K562 (cell line): ENCODE measurements around the gene VEZF1. TPM values are rescaled to one million over a fixed set of nuclear protein-coding genes. Genes with fewer than 3 reads are reported as not detected.

Experiments used
- BHLHE40 ChIP-seq: IDR thresholded peaks from 2 replicates; pipeline ENCODE4 v1.6.1; 2011; ENCODE audit warnings: low read length, improper control_type of control experiment
- CBFA2T2 ChIP-seq: fragments of 450-650 bp; conservative IDR thresholded peaks from 2 replicates; pipeline ENCODE4 v1.6.1; 2017; ENCODE audit warnings: mild to moderate bottlenecking
- CBX2 ChIP-seq: fragments of 200-600 bp; sonication (generic); IDR thresholded peaks from one replicate; pipeline ENCODE4 v1.6.1; 2012; ENCODE audit warnings: mild to moderate bottlenecking, low read length, inconsistent platforms; ENCODE audit not compliant: insufficient read depth, poor library complexity, severe bottlenecking
- ETV1 ChIP-seq: fragments of 450-650 bp; conservative IDR thresholded peaks from 2 replicates; pipeline ENCODE4 v1.6.1; 2016; ENCODE audit warnings: missing genetic modification characterization, control low read depth, low read depth, missing compliant biosample characterization
- HMG20B ChIP-seq: fragments of 250-450 bp; sonication (Bioruptor Pico); IDR thresholded peaks from 2 replicates; pipeline ENCODE4 v1.5.0; 2021; ENCODE audit warnings: mild to moderate bottlenecking
- JUNB ChIP-seq: fragments of 450-650 bp; formaldehyde crosslinking; conservative IDR thresholded peaks from 2 replicates; pipeline ENCODE4 v1.4.0; 2020; ENCODE audit warnings: mild to moderate bottlenecking
- MYNN ChIP-seq, 2 experiments: sonication (generic); formaldehyde crosslinking in 1 of 2; IDR thresholded peaks; 2 replicates each; pipeline versions ENCODE4 v1.5.0 to v1.6.1; 2016 to 2020; ENCODE audit warnings: antibody characterized with exemption in 1 of 2, missing genetic modification reagents in 1 of 2
- SRSF1 ChIP-seq: fragments of 200-400 bp; formaldehyde crosslinking; IDR thresholded peaks from 2 replicates; pipeline ENCODE4 v1.6.1; 2017; ENCODE audit warnings: mild to moderate bottlenecking, low read depth, low read length, moderate library complexity
- STAG1 ChIP-seq: sonication (generic); formaldehyde crosslinking; IDR thresholded peaks from 2 replicates; pipeline ENCODE4 v1.5.0; 2020; ENCODE audit warnings: missing genetic modification reagents, borderline replicate concordance
- TRIM24 ChIP-seq, 2 experiments: fragments of 450-650 bp; IDR thresholded peaks; 2 replicates each; pipeline ENCODE4 v1.6.1; 2016
- ZFP1 ChIP-seq: fragments of 450-650 bp; formaldehyde crosslinking; IDR thresholded peaks from 2 replicates; pipeline ENCODE4 v1.4.0; 2020; ENCODE audit warnings: mild to moderate bottlenecking, mixed read lengths
- ZNF12 ChIP-seq: sonication (generic); formaldehyde crosslinking; IDR thresholded peaks from 2 replicates; pipeline ENCODE4 v1.4.0; 2020; ENCODE audit warnings: mild to moderate bottlenecking, missing genetic modification reagents
- ZNF407 ChIP-seq: fragments of 450-650 bp; IDR thresholded peaks from 2 replicates; pipeline ENCODE4 v1.6.1; 2016; ENCODE audit warnings: low read depth
- ZNF592 ChIP-seq: fragments of 450-650 bp; IDR thresholded peaks from 2 replicates; pipeline ENCODE4 v1.6.1; 2017; ENCODE audit warnings: antibody characterized with exemption, mild to moderate bottlenecking
- polyA plus RNA-seq, 8 experiments: library from polyadenylated mRNA; depleted of rRNA in 4 of 8; stranded (reverse) in 5 of 8; unstranded in 3 of 8; fragments of >200 nt; fragmentation: Nextera tagmentation in 2 of 8; fragmentation: Illumina TruSeq in 1 of 8; extraction: Ambion mirVana in 2 of 8; extraction: Trizol in 1 of 8; gene quantifications; 2 replicates each; pipeline versions ENCODE4 v1.2.1 to v1.2.3, GENCODE V29; 2011 to 2014; ENCODE audit warnings: inconsistent platforms in 1 of 8, missing spikeins in 1 of 8
- total RNA-seq, 7 experiments: library from RNA; depleted of rRNA in 6 of 7; stranded (reverse); fragments of >200 nt in 6 of 7; fragmentation: Illumina TruSeq in 2 of 7; extraction: Trizol in 2 of 7; gene quantifications; 2 replicates each; pipeline versions ENCODE4 v1.2.1 to v1.2.3, GENCODE V29; 2011 to 2021; ENCODE audit warnings: low replicate concordance in 1 of 7

The VEZF1 gene
- total and polyA plus RNA-seq, 9 of the 15 experiments (the other 6 are each of a cell fraction or from before 2014, with no cell fraction given), result 9.5 to 33.4 (median 22.1) TPM

- peak; percentile 90 for TF ChIP-seq ZNF407
- TF ChIP-seq MYNN (IDR thresholded peaks at IDR 0.05), result no peak
- TF ChIP-seq MYNN (CRISPR knock-in tag; IDR thresholded peaks at IDR 0.05), result no peak
- 0 out of 2 replicates have a peak, but pooled peaks have one; percentile 42 for TF ChIP-seq ZFP1 (CRISPR knock-in tag)
- peak; percentile 80 for TF ChIP-seq ETV1 (tag)
- peak; percentile 94 for TF ChIP-seq ZNF592
- peak; percentile 89 for TF ChIP-seq BHLHE40
- TF ChIP-seq STAG1 (CRISPR knock-in tag), result no peak; the same call in none of the 2 replicates
- TF ChIP-seq ZNF12 (CRISPR knock-in tag), result no peak; the same call in 1 of the 2 replicates
- 0 out of 2 replicates have a peak, but pooled peaks have one; percentile 73 for TF ChIP-seq SRSF1
- no peak for TF ChIP-seq JUNB (CRISPR knock-in tag)
- TF ChIP-seq CBX2, result no peak
- peak in 1 of 2 experiments; percentile 35; a peak in 1 of 4 replicates for TF ChIP-seq TRIM24 (IDR thresholded peaks at IDR 0.05)
- no peak for TF ChIP-seq HMG20B (CRISPR knock-in tag)
- TF ChIP-seq CBFA2T2, result no peak
Observed at GRCh38 chr17:58006924-58007780, 19.1 kb upstream of the VEZF1 start, which contains the start of gene SRSF1 (continued).
